Effector memory CD4-positive, alpha-beta T cell (primary cell): ENCODE measurements around the gene MSLN.

ENCODE experiments used
- DNase-seq, 3 donors: peaks; one replicate each; pipeline ENCODE4 v3.0.0-alpha.2; 2020
- H3K27ac ChIP-seq: 2 replicates; pipeline ENCODE4 v1.7.0; 2013; ENCODE audit warnings: mild to moderate bottlenecking, low read length, moderate library complexity; ENCODE audit not compliant: insufficient read depth, poor library complexity, severe bottlenecking
- H3K27me3 ChIP-seq: replicated peaks from 2 replicates; pipeline ENCODE4 v1.7.0; 2013; ENCODE audit warnings: mild to moderate bottlenecking, low read length; ENCODE audit not compliant: insufficient read depth, control insufficient read depth, poor library complexity, severe bottlenecking
- H3K36me3 ChIP-seq: 2 replicates; pipeline ENCODE4 v1.7.0; 2013; ENCODE audit warnings: mild to moderate bottlenecking, low read length, moderate library complexity; ENCODE audit not compliant: control insufficient read depth, insufficient read depth
- H3K4me1 ChIP-seq: 2 replicates; pipeline ENCODE4 v1.7.0; 2013; ENCODE audit warnings: low read length, mild to moderate bottlenecking; ENCODE audit not compliant: control insufficient read depth, insufficient read depth, poor library complexity, severe bottlenecking
- H3K4me3 ChIP-seq: 2 replicates; pipeline ENCODE4 v1.7.0; 2013; ENCODE audit warnings: low read length, low read depth, mild to moderate bottlenecking; ENCODE audit not compliant: insufficient read depth, poor library complexity, severe bottlenecking
- H3K9me3 ChIP-seq: 2 replicates; pipeline ENCODE4 v1.7.0; 2013; ENCODE audit warnings: mild to moderate bottlenecking, low read length, moderate library complexity; ENCODE audit not compliant: control insufficient read depth

MSLN gene

GRCh38 chr16:766820-767640, 6.5 kb downstream of the MSLN start:
- no peak overlapping the region for H3K27ac ChIP-seq

DNA sequence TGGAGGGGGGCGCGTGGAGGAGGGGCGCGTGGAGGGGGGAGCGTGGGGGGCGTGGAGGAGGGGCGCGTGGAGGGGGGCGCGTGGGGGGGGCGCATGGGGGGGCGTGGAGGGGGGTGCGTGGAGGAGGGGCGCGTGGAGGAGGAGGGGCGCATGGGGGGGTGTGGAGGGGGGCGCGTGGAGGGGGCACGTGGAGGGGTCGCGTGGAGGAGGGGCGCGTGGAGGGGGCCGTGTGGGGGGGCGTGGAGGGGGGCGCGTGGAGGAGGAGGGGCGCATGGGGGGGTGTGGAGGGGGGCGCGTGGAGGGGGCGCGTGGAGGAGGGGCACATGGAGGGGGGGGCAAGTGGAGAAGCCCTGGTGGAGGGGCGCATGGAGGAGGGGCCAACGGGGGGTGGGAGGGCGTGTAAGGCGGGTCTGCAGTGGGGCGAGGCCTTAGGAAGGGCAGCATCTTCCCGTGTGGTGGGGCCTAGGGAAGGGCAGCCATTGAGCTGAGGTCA, 7.3 kb downstream of the MSLN start:
- Histone ChIP-seq H3K4me1 (no peaks in the 10 kb centered on the region), H3K36me3 (no peaks in the 10 kb centered on the region), H3K4me3 (no peak overlapping the region), H3K27me3 (no peaks in the 10 kb centered on the region), H3K9me3 (no peaks in the 10 kb centered on the region), H3K27ac (no peak overlapping the region)
- no peak for DNase-seq

More at GRCh38 chr16:766820-767640, 6.5 kb downstream of the MSLN start:
- H3K4me3 ChIP-seq, result no peak overlapping the region
- DNase-seq, result no peak
- H3K36me3 ChIP-seq, result no peaks in the 10 kb centered on the region
- no peaks in the 10 kb centered on the region for H3K27me3 ChIP-seq
- H3K9me3 ChIP-seq, result no peaks in the 10 kb centered on the region
- no peaks in the 10 kb centered on the region for H3K4me1 ChIP-seq

DNA sequence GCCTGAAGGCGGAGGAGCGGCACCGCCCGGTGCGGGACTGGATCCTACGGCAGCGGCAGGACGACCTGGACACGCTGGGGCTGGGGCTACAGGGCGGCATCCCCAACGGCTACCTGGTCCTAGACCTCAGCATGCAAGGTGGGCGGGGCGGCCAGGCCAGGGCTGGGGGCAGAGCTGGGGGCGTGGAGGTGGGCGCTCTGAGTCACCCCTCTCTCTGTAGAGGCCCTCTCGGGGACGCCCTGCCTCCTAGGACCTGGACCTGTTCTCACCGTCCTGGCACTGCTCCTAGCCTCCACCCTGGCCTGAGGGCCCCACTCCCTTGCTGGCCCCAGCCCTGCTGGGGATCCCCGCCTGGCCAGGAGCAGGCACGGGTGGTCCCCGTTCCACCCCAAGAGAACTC, 7.9 kb downstream of the MSLN start:
- DNase-seq, result no peak
- Histone ChIP-seq H3K36me3 (no peaks in the 10 kb centered on the region), H3K27me3 (no peaks in the 10 kb centered on the region), H3K4me1 (no peaks in the 10 kb centered on the region), H3K4me3 (no peak overlapping the region), H3K9me3 (no peaks in the 10 kb centered on the region), H3K27ac (no peak overlapping the region)

DNA sequence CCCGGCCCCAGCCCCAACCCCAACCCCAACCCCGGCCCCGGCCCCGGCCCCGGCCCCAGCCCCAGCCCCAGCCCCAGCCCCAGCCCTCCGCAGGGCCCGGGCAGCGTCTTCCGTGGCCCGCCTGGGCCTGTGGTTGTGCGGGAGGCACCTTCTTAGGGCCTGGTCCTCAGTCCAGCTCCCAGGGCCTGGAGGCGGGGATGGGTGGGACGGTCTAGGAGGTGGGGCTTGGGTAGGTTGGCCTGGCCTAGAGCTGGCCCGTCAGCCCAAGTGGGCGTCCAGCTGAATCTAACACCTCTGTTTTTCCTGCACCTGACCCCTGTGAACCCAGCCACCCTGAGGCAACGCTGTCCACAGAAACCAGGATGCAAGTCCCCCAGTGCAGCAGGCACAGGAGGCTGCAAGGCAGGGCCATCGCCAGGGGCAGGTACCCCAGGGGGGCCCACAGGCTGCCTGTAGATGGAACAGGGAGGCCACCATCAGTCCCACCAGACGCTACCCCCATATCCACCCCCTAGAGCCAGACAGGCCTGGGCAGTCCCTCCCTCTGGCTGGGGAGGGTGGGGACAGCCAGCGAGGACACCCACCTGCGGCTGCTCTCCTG, 8.8 kb downstream of the MSLN start:
- H3K27me3 ChIP-seq, result no peaks in the 10 kb centered on the region
- no peak overlapping the region for H3K4me3 ChIP-seq
- DNase-seq, result no peak

GRCh38 chr16:769934-770333, 9.4 kb downstream of the MSLN start:
- Histone ChIP-seq H3K9me3 (no peaks in the 10 kb centered on the region), H3K4me1 (no peaks in the 10 kb centered on the region), H3K27ac (no peak overlapping the region), H3K4me3 (no peak overlapping the region), H3K27me3 (no peaks in the 10 kb centered on the region), H3K36me3 (no peaks in the 10 kb centered on the region)
- no peak for DNase-seq

More for the DNA sequence above, 8.8 kb downstream of the MSLN start:
- Histone ChIP-seq H3K27ac (no peak overlapping the region), H3K4me1 (no peaks in the 10 kb centered on the region), H3K9me3 (no peaks in the 10 kb centered on the region), H3K36me3 (no peaks in the 10 kb centered on the region)

GRCh38 chr16:770411-770810, 9.9 kb downstream of the MSLN start:
- Histone ChIP-seq H3K27ac (no peak overlapping the region), H3K4me3 (no peak overlapping the region)

DNA sequence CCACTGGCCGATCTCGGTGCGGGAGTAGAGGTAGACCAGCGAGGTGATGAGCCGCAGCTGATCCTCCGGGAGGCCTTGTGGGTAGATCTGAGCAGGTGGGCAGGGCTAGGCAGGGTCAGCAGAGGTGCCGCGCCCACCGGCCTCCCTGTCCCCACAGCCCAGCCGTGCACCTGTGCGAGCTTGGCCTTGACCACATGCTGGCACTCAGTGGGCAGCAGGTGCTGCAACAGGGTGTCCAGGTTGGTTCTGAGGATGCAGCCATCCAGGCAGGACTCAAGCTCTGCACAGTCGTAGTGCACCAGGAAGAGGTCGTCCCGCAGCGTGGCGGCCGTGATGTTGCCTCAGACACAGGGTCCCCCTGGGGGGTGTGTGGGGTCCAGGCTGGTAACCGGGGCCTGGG, 12.4 kb downstream of the MSLN start:
- H3K4me3 ChIP-seq, result no peak overlapping the region
- DNase-seq, result no peak
- H3K36me3 ChIP-seq, result no peaks in the 10 kb centered on the region
- no peaks in the 10 kb centered on the region for H3K9me3 ChIP-seq
- no peak overlapping the region for H3K27ac ChIP-seq
- H3K27me3 ChIP-seq, result no peaks in the 10 kb centered on the region
- no peaks in the 10 kb centered on the region for H3K4me1 ChIP-seq

More at GRCh38 chr16:770411-770810, 9.9 kb downstream of the MSLN start:
- Histone ChIP-seq H3K4me1 (no peaks in the 10 kb centered on the region), H3K27me3 (no peaks in the 10 kb centered on the region), H3K36me3 (no peaks in the 10 kb centered on the region), H3K9me3 (no peaks in the 10 kb centered on the region)
- DNase-seq, result no peak

DNA sequence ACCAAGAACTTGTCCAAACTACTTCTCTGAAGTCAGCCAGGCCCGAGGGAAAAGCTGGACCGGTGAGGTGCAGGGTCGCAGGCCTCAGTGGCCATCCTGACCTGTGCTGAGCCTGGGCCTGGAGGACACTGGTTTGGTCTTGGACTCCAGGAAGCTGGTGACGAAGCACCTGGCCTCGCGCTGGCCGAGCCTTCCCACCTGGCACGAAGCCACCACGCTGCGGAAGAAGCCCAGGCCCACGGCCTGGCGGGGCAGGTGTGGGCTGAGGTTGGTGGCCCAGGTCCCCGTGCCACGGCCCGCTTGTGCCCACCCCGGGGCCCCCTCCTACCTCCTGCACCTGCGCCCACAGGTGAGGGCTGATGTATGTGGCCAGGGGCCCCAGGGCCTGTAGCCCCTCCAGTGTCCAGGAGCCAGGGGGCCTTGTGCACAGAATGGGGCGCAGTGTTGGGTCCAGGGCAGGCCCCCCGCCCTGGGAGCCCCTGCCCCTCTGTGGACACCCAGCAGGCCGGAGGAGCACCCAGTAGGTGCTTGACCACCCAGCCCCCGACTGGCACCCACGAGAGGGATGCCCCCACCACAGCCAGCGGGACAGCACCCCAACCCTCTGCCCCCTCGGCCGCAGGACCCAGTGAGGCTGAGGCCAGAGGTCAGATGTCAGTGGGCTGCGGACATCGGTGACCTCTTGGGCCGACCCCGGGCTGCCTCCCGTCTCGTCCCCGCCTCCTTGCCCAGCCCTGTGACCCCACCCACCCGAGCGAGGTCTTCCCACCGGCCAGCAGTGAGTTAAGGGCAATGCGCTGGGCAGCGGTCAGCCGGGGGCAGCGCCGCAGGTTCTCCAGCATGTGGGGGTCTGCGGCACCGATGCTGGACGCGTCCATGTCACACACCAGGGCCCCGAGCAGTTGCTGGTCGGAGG, 13.8 kb downstream of the MSLN start:
- H3K27ac ChIP-seq, result no peak overlapping the region
- no peaks in the 10 kb centered on the region for H3K36me3 ChIP-seq
- no peaks in the 10 kb centered on the region for H3K9me3 ChIP-seq
- DNase-seq, result no peak
- H3K4me1 ChIP-seq, result no peaks in the 10 kb centered on the region
- H3K4me3 ChIP-seq, result no peak overlapping the region
- no peaks in the 10 kb centered on the region for H3K27me3 ChIP-seq

- H3K9me3 ChIP-seq, result no peaks in the 10 kb centered on the region
- no peak for DNase-seq
- no peaks in the 10 kb centered on the region for H3K36me3 ChIP-seq
- H3K27ac ChIP-seq, result no peak overlapping the region
- H3K4me3 ChIP-seq, result no peak overlapping the region
- H3K27me3 ChIP-seq, result no peaks in the 10 kb centered on the region
- no peaks in the 10 kb centered on the region for H3K4me1 ChIP-seq
Observed at GRCh38 chr16:775236-775796, 14.8 kb downstream of the MSLN start.
